Body of pancreas (tissue), 4 donors: ENCODE results near the gene CLSTN2. TPM values are rescaled to one million over a fixed set of nuclear protein-coding genes. Genes with fewer than 3 reads are reported as not detected.

Source experiments
- ATAC-seq: fragments of 150-250 bp; one replicate; pipeline ENCODE4 v1.9.1; 2016
- DNase-seq, 4 donors: peaks; one replicate each; pipeline ENCODE4 v3.0.0-alpha.2; 2019
- H3K27ac ChIP-seq, 4 donors: fragments of 200-600 bp; sonication (generic); 1 replicate in 3 of 4; 2 replicates in 1 of 4; pipeline versions ENCODE4 v1.5.1 to v1.6.1; 2016 to 2019; ENCODE audit warnings: mild to moderate bottlenecking in 1 of 4, mixed read lengths in 1 of 4, moderate library complexity in 1 of 4
- H3K27me3 ChIP-seq, 2 donors: fragments of 200-600 bp; sonication (generic); one replicate each; pipeline ENCODE4 v1.6.0; 2016; ENCODE audit warnings: mild to moderate bottlenecking in 1 of 2
- H3K36me3 ChIP-seq, 2 donors: fragments of 200-600 bp; sonication (generic); replicated peaks in 1 of 2; 2 replicates each; pipeline ENCODE4 v1.5.1; 2016; ENCODE audit warnings: low read depth in 2 of 2; ENCODE audit not compliant: insufficient read depth in 1 of 2
- H3K4me1 ChIP-seq: fragments of 200-600 bp; sonication (generic); one replicate; pipeline ENCODE4 v1.6.0; 2016
- H3K4me3 ChIP-seq, 2 donors: fragments of 200-600 bp; sonication (generic); 1 replicate in 1 of 2; 2 replicates in 1 of 2; pipeline ENCODE4 v1.5.1; 2016 to 2019
- H3K9me3 ChIP-seq, 3 donors: fragments of 200-600 bp; sonication (generic); 1 replicate in 2 of 3; 2 replicates in 1 of 3; pipeline ENCODE4 v1.5.1; 2016
- CTCF ChIP-seq, 7 experiments: fragments of 450-650 bp in 4 of 7; fragments of 200-600 bp in 3 of 7; sonication (generic) in 3 of 7; IDR thresholded peaks; one replicate each; pipeline ENCODE4 v1.5.1; 2016 to 2019; ENCODE audit warnings: antibody characterized with exemption in 7 of 7
- POLR2A ChIP-seq, 3 donors: fragments of 450-650 bp; IDR thresholded peaks; one replicate each; pipeline ENCODE4 v1.6.1; 2016; ENCODE audit warnings: antibody characterized with exemption in 3 of 3, mild to moderate bottlenecking in 2 of 3
- WGBS, 2 donors: methylation state at CpG; one replicate each; pipeline ENCODE4 v1.1.5; 2017; 5-methylcytosine and 5-hydroxymethylcytosine counted together
- intact Hi-C: fragments of 100-400 bp; cut with DNase I; formaldehyde crosslinking; loops from one replicate; pipeline ENCODE4 v1.15.1; 2023
- total RNA-seq, 2 donors: library from RNA; depleted of rRNA; stranded (reverse); fragments of >200 nt; gene quantifications; one replicate each; pipeline ENCODE4 v1.1.0, GENCODE V29; 2016

The CLSTN2 gene
- total RNA-seq, 2 donors from 2014 or later: 14.5 to 14.8 TPM

GRCh38 chr3:140223631-140224030, 288.6 kb downstream of the CLSTN2 start:
- intact Hi-C loops: no loop called here
- DNase-seq (no peak), ATAC-seq (no peak)
- Histone ChIP-seq H3K4me1 (no peaks in the 10 kb centered on the region), H3K27ac (no peak overlapping the region), H3K36me3 (no peaks in the 10 kb centered on the region), H3K4me3 (no peak overlapping the region), H3K27me3 (no peaks in the 10 kb centered on the region), H3K9me3 (peaks cover 0 to 2% (median 0%) of the 10 kb centered on the region in 3 donors)
- 61 to 65% methylated on average over 2 of the region's 2 CpGs for WGBS, 2 donors
- TF ChIP-seq CTCF (IDR thresholded peaks at IDR 0.05): no peak
- no peak for TF ChIP-seq POLR2A (IDR thresholded peaks at IDR 0.05)

- H3K9me3 ChIP-seq: peaks cover 0 to 9% (median 0%) of the 10 kb centered on the region in 3 donors
- H3K36me3 ChIP-seq: no peaks in the 10 kb centered on the region
- ATAC-seq (no peak), DNase-seq (no peak)
- intact Hi-C loops: no loop called here
- 81 to 90% methylated on average over 1 of the region's 1 CpG for WGBS, 2 donors
- no peak overlapping the region for H3K4me3 ChIP-seq
- no peak overlapping the region for H3K27ac ChIP-seq
- TF ChIP-seq POLR2A (IDR thresholded peaks at IDR 0.05): no peak
- TF ChIP-seq CTCF (IDR thresholded peaks at IDR 0.05): no peak
- H3K4me1 ChIP-seq: no peaks in the 10 kb centered on the region
- H3K27me3 ChIP-seq: no peaks in the 10 kb centered on the region
Observed at GRCh38 chr3:140224307-140224706, 289.3 kb downstream of the CLSTN2 start.

- no peaks in the 10 kb centered on the region for H3K4me1 ChIP-seq
- peaks cover 0 to 9% (median 0%) of the 10 kb centered on the region in 3 donors for H3K9me3 ChIP-seq
- H3K27me3 ChIP-seq: no peaks in the 10 kb centered on the region
- DNase-seq: no peak
- no peak overlapping the region for H3K27ac ChIP-seq
- ATAC-seq: no peak
- intact Hi-C loops: no loop called here
- TF ChIP-seq CTCF (IDR thresholded peaks at IDR 0.05) (no peak), POLR2A (IDR thresholded peaks at IDR 0.05) (no peak)
- H3K36me3 ChIP-seq: no peaks in the 10 kb centered on the region
- H3K4me3 ChIP-seq: no peak overlapping the region
Observed at GRCh38 chr3:140225996-140226395, 291.0 kb downstream of the CLSTN2 start.

- Histone ChIP-seq H3K9me3 (peaks cover 0 to 6% (median 0%) of the 10 kb centered on the region in 3 donors), H3K36me3 (no peaks in the 10 kb centered on the region), H3K4me1 (no peaks in the 10 kb centered on the region), H3K4me3 (no peak overlapping the region), H3K27me3 (no peaks in the 10 kb centered on the region), H3K27ac (no peak overlapping the region)
- no peak for TF ChIP-seq POLR2A (IDR thresholded peaks at IDR 0.05)
- TF ChIP-seq CTCF (IDR thresholded peaks at IDR 0.05): no peak
- 92 to 94% methylated on average over 1 of the region's 1 CpG for WGBS, 2 donors
- ATAC-seq (no peak), DNase-seq (no peak)
- intact Hi-C loops: no loop called here
Observed at GRCh38 chr3:140233702-140234101, 298.7 kb downstream of the CLSTN2 start.

- ATAC-seq (no peak), DNase-seq (no peak)
- H3K27ac ChIP-seq: no peak overlapping the region
- TF ChIP-seq POLR2A (IDR thresholded peaks at IDR 0.05) (no peak), CTCF (IDR thresholded peaks at IDR 0.05) (no peak)
- no peaks in the 10 kb centered on the region for H3K27me3 ChIP-seq
- H3K4me1 ChIP-seq: no peaks in the 10 kb centered on the region
- H3K9me3 ChIP-seq: peaks cover 0 to under 1% (median 0%) of the 10 kb centered on the region in 3 donors
- intact Hi-C loops: no loop called here
- no peak overlapping the region for H3K4me3 ChIP-seq
- WGBS, 2 donors: 88 to 90% methylated on average over 4 of the region's 4 CpGs
- no peaks in the 10 kb centered on the region for H3K36me3 ChIP-seq
Observed at GRCh38 chr3:140234256-140234655, 299.3 kb downstream of the CLSTN2 start.
